GM19463 (cell line): Measurements from ENCODE around the gene DENND5A.
"Not testable (repeated sequence)": the region's sequence is repeated elsewhere in the genome, so short reads cannot be mapped to it uniquely, and the experiment has no call there.

Source experiments
- ATAC-seq: cut with Tn5 transposase; IDR thresholded peaks from one replicate; pipeline ENCODE4 v1.9.1; 2021; ENCODE audit warnings: mild to moderate bottlenecking, moderate library complexity; ENCODE audit not compliant: unreplicated experiment

Gene DENND5A

GRCh38 chr11:9179141-9179540 lies 86.0 kb downstream of the DENND5A start:
- ATAC-seq = no peak

DNA sequence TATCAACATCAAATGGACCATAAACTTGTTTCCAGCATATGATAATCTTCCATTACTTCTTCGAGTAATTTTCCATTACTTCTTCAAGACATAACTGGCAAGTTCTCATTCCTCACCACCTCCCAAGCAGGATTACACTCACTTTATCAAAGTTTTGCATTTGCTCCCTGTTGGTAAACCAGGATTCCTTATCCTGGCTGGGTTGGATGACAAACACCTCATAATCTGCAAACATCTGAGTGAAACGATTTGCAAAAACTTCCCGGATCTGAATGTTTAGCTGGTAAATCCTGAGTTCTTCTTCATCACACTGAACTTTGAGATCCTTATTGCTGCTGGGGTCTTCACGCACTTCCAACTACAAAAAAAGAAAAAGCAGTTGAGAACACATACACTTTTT lies 86.4 kb downstream of the DENND5A start:
- no peak for ATAC-seq

DNA sequence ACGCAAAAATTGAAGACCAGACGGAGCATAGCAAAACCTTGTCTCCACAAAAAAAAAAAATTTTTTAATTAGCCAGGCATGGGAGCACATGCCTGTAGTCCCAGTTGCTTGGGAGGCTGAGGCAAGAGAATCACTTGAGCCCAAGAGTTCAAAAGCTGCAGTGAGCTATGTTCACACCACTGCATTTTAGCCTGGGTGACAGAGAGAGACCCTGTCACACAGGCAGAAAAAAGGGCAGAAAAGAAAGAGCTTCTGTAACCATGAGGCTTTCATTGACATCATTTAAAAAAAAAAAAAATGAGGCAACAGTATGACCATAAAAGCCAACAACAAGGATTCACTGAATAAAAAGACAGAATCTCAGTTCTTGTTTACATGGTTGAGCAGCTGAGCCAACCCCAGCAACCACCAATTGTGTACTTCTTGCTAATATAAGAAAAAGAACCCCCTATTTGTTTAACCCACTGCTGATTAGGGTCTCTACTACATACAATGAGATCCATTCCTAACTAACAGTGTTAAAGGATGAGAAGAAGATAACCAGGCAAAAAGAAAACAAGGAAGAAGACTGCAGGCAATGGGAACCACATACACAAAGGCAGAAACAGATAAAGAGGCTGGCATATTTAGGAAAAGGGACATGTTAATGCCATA lies 87.6 kb downstream of the DENND5A start:
- no peak for ATAC-seq

- no peak for ATAC-seq
Observed at GRCh38 chr11:9176550-9176949, 88.6 kb downstream of the DENND5A start.

GRCh38 chr11:9176136-9176535 lies 89.0 kb downstream of the DENND5A start:
- no peak for ATAC-seq

DNA sequence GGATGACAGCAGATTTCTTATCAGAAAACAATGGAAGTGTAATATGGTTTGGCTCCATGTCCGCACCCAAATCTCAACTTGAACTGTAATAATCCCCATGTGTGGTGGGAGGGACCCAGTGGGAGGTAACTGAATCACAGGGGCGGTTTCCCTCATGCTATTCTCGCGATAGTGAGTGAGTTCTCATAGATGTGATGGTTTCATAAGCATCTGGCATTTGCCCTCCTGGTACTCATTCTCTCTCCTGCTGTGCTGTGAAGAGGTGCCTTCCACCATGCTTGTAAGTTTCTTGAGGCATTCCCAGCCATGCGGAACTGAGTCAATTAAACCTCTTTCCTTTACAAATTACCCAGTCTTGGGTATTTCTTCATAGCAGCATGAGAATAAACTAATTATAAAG lies 92.8 kb downstream of the DENND5A start:
- ATAC-seq = no peak

DNA sequence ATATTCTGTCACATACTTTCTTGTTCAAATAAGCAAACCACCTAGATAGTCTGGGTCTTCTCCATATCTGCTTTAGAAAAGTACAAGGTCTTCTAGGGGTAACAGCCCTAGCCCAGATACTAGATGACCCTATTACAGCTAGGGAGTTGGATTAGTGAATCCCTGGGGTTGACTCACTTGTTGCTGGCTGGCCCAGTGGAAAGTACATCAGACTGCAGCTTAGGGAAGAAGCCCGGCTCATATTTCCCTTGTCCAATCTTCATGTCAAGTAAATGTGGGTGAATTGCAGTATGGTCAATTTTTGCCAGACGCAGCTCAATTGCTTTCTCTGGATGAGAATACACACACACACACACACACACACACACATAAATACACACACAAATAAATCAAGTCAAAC lies 94.7 kb downstream of the DENND5A start:
- ATAC-seq = no peak

GRCh38 chr11:9169595-9170295 lies 95.4 kb downstream of the DENND5A start:
- no peak for ATAC-seq

GRCh38 chr11:9161991-9162390 lies 103.2 kb downstream of the DENND5A start:
- not testable (repeated sequence) for ATAC-seq

DNA sequence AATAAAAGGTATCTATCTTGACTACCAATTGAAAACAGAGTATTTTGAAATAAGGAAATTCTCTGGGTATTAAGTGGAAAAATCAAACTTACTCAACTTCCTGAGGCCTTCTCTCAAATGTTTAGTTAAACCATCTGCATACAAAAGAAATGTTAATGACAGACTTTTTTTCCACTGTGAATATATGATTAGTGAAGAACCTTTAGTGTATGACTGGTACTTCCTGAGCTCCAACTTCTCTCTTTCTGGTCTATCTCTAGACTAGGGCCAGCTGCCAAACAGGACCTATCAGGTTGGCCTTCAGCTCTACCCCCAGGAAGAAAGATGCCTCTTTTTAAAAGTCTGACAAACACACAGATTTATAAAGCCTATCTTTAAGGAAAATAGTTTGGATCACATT lies 105.0 kb downstream of the DENND5A start:
- ATAC-seq = no peak

- ATAC-seq = no peak
Observed at GRCh38 chr11:9158898-9159391, 106.2 kb downstream of the DENND5A start.

GRCh38 chr11:9155930-9156329 lies 109.2 kb downstream of the DENND5A start:
- no peak for ATAC-seq

DNA sequence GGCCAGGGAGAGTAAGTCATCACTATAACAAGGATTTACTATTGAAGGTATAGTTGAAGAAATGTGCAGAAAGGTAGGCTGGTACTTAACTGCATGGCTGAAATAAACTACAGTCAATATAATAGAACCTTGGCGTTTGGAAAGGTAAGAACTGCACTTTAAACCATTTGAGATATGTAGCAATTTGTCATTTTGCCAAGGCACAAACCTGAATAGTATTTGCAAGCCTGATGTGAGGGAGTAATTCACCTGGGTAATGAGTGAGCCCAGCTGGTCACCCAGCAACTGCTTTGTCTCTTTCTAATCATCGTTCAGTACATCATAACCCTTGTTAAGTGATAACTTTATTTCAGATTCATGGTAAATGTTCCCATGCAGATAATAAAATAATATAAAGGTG lies 111.5 kb downstream of the DENND5A start:
- ATAC-seq = no peak

DNA sequence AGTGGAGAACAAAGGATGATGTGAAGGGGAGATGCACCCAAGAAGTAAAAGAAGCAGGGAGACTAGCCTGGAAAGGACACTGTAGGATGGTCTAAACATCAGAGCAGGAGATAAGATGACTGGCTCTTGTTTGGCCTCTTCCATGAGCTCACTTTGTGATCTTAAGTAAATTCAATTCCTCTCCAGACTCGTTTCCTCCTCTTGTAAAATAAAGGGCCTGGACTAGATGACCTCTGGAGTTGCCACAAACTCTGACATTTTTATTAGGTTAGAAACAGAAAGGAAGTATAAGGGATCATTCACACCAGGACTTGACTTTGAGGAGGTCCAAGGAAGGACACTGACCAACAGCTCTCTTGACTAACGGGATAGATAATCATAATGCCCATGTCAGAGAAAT lies 113.5 kb downstream of the DENND5A start:
- ATAC-seq = no peak

- no peak for ATAC-seq
Observed at GRCh38 chr11:9150926-9151325, 114.2 kb downstream of the DENND5A start.

- ATAC-seq = no peak
Observed at GRCh38 chr11:9150501-9150900, 114.6 kb downstream of the DENND5A start.

DNA sequence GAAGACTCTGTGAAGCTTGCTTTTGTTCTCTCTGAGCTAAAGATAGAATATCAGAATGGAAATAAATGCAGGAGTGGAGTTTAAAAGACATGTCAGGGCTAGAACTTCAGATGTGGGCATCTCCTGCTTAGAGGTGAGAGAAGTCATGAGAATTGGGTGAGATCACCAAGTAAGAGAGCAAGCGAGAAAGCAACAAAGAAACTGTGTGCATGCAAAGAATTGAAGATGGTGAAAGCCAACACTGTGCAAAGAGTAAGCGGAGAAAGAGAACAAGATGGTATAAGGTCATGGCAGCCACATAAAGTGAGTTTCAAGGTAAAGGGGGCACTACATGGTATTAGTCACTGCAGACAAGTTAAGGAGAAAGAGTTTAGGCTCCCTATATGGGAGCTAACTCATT lies 116.4 kb downstream of the DENND5A start:
- ATAC-seq = no peak

GRCh38 chr11:9148035-9148434 lies 117.1 kb downstream of the DENND5A start:
- ATAC-seq = no peak

- no peak for ATAC-seq
Observed at GRCh38 chr11:9146477-9146876, 118.7 kb downstream of the DENND5A start.

DNA sequence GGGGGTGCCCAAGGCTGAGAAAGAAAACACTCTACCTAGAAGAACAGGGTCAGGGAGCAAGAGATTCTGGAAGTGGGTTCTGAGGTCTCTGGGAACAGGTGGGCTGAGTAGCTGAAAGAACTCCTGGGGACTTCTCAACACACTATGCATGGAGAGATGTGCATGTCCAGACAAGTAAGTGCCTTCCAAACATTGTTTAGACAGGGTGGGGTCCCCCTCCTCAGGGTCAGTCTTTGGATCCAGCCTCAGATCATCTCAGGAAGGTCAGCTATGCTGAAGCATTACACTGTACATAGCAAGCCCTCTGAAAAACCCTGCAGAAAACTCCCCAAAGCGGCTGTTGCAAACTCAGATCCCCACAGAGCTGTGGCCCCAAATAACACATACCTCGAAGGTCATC lies 119.9 kb downstream of the DENND5A start:
- no peak for ATAC-seq

DNA sequence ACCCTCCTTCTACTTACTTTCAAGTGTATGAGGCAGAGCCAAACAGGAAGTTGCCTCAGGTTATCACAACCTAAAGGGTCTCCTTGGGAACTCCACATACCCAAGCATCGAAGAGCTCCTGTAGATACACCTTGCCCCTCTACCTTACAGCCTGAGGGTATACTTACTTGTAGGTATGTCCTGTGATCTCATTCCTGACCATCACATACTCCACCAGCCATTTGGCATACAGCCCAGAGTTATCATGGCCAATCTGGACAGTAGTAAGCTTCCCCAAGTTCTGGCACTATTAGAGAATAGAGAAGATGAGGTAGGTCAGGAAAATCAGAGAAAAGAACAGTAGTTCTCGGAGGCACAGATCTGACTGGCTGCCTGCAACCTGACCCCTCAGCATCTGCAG lies 120.3 kb downstream of the DENND5A start:
- ATAC-seq = no peak

DNA sequence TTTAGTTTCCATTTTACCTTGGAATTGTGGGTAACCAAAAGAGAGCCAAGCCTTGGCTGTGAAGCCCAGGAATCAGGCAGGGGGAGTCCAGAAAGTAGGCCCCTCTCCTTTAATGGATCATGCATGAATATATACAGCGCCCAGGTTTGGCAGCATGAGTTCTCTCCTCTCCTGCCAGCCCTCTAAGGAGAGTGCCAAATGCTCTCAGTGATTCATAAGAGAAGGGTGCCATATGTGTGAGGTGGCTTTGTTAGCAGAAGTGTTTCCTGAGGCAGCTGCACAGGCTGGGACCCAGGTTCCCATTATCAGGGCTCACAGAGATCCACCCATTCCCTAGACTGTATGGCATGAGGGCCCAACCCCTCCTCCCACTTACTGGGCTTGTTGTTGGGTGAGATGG lies 121.4 kb downstream of the DENND5A start:
- no peak for ATAC-seq

DNA sequence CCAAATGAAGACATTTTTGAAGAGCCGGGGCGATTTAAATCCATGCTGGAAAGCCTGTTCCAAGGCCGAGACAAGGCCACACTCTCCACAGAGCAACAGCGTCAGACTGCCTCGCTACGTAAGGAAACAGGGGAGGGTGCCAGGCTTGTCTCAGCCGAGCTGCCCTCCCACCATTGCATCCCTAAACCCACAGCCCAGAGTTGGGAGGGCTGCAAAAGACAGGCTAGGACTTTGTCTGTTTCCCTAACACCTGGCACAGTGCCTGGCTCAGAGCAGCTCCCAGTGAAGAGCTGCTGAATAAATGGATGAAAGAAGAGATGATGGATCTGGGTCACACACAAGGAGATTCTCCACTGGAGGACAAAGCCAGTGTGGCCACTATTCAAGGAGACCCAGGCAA lies 122.4 kb downstream of the DENND5A start:
- ATAC-seq = no peak
